Skeletal muscle cell (primary cell): ENCODE results near the gene NRG3.
"Not testable (repeated sequence)": the region's sequence is repeated elsewhere in the genome, so short reads cannot be mapped to it uniquely, and the experiment has no call there.

Source experiments
- DNase-seq: peaks from one replicate; pipeline ENCODE4 v3.0.0-alpha.2; 2010; ENCODE audit warnings: low read depth
- H3K4me3 ChIP-seq: 2 replicates; pipeline ENCODE4 v1.5.1; 2011; ENCODE audit warnings: low read depth, mild to moderate bottlenecking, control low read depth, low read length, moderate library complexity

NRG3 gene

DNA sequence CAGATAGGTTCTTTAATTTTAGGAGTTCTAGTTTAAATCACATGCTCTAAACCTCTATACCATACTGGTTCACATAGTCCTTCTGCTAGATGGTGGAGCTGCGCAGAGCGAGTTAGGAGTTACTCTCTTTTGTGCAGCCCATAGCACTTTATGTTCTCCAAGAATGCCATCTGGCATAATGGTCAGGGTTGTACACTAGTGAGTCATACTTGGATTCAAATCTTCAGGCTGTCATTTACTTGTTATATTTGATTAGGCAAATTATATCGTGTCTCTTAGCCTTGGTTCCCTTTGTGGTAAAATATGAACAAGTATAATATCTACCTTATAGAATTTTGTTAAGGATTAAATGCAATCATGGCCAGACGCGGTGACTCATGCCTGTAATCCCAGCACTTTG is 1078.3 kb downstream of the NRG3 start:
- no peak overlapping the region for H3K4me3 ChIP-seq
- DNase-seq, result no peak

DNA sequence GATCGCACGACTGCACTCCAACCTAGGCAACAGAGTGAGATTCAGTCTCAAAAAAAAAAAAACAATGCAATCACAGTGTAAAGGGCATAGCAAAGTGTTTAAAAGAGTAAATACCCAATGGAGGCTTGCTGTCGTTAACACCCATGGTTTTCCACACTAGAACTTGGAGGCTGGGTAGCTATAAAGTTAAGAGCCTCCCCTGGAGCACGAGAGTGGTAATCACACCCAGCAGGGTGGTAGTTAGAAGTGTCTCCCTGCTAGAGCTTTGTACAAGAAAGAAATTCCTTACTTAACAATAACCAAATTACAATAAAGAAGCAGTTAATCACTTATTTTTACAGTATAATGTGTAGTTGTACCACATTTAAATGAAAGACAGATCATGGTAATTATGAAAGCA is 1078.9 kb downstream of the NRG3 start:
- DNase-seq, result no peak
- no peak overlapping the region for H3K4me3 ChIP-seq

DNA sequence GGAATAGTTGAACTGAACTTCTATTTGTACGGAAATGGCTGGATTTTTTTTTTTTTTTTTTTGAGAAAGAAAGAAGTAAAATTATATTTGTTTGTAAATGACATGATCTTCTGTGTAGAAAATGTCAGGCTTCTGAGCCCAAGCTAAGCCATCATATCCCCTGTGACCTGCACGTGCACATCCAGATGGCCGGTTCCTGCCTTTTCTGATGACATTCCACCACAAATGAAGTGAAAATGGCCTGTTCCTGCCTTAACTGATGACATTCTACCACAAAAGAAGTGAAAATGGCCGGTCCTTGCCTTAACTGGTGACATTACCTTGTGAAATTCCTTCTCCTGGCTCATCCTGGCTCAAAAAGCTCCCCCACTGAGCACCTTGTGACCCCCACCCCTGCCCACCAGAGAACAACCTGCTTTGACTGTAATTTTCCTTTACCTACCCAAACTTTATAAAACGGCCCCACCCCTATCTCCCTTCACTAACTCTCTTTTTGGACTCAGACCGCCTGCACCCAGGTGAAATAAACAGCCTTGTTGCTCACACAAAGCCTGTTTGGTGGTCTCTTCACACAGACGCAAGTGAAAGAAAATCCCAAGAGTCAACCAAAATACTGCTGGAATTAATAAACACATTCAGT is 1085.5 kb downstream of the NRG3 start:
- H3K4me3 ChIP-seq, DNase-seq: not testable (repeated sequence)

DNA sequence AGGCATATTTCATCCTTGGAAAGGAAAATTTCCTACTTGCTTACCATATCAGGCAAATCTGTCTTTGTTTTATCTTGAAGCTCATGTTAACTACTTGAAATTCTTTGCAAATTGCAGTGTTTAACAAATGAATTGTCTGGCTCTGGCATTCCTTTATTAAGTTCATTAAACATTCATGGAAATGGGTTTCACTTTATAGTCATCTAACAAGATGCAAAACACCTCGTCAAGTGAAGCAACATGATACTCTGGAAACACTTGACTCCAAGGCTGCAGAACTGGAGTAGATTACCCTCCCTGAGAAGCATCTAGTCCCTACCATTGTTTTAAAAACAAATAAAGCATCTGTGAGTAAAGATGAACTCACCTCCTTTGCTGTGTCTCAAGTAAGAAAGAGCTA is 1086.9 kb downstream of the NRG3 start:
- no peak overlapping the region for H3K4me3 ChIP-seq
- no peak for DNase-seq

DNA sequence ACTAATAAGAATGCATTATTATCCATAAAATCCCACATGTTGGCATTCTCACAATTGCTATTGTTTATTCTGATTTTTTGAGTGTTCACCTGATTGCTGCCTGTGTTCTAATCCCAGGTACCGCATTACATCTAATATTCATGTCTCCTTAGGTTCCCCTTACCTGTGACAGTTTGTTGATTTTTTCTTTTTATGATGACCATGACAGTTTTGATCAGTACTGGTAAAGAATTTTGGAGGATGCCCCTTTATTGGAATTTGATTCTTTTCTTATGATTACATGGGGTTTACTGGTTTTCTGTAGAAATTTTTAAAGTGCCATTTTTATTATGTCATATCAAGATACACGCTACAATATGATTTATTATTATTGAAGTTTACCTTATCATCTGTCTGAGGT is 1091.1 kb downstream of the NRG3 start:
- DNase-seq, result no peak

DNA sequence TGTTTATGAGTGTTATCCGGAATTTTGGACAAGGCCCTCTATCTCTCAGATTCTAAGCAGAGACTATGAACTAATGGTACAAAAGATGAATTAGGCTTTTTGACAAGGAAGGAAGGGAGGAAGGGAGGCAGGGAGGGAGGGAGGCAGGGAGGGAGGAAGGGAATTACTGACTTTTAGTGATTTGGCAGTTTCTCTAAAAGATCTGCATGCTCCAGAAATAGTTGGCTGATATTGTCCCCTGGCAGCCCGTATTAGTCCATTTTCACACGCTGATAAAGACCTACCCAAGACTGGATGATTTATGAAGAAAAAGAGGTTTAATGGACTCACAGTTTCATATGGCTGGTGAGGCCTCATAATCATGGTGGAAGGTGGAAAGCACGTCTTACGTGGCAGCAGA is 1093.5 kb downstream of the NRG3 start:
- no peak for DNase-seq
- no peak overlapping the region for H3K4me3 ChIP-seq

More for the DNA sequence above, 1091.1 kb downstream of the NRG3 start:
- H3K4me3 ChIP-seq, result no peak overlapping the region

DNA sequence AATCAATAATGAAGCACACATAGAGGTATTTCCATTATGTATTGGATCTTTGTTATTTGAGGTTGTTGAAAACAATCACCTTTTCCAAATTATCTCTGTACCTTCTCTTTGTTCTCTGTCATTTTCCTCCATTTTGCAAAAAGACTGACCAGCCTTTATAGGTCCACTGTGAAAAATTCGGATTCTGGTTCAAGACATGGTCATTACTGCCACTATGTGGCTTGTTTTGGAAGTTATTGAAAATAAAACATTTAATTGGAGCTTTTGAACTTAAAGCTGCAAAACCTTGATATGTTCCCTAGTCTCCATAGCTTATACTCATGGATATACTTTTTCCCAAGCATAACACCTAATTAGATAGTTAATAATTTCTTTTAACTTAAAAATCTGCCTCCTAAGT is 1094.4 kb downstream of the NRG3 start:
- peak; percentile 3 for DNase-seq
- no peak overlapping the region for H3K4me3 ChIP-seq

DNA sequence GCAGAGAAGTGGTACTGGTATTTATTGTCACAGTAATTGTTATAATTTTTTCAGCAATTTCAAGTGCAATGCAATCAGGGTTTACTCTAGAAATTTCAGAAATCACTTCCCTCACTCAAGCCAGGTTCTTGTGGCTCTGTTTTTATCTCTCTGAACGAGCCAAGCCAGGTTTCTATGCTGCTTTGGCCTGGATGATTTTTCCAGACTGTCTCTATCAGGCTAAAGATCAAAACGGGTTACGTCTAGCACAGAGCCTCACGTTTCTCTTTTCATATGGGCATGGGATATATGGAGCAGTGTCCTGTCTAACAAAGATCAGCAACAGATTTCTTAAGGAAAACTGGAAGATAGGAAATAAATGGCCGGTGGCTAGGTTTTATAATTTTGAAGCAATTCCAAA is 1105.3 kb downstream of the NRG3 start:
- H3K4me3 ChIP-seq, result no peak overlapping the region
- DNase-seq, result no peak

DNA sequence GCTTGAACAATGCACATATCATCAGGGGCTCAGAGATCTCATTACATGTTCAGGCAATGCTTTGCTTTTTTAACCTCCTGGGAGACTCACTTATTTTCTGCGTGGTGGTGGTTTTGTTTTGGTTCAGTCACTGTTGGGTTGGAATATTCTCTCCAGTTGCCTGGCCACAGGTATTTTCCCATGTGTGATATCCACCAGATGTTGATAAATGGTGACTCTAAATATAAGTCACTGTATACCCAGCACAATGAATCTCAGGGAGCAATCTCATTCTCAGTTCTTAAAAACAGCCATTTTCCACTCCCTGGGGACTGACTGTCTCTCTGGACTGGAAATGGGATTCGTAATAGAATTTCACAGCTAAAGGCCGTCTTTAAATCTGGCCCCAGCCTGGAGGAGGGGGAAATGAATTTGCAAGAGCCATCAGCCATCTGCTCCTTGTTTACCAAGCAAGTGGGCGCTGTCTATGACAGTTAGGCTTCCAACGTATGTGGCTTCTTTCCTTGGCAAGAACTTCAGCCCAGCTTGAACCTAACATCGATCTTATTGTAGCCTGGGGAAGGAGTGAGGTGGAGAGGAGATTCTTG is 1106.2 kb downstream of the NRG3 start:
- no peak overlapping the region for H3K4me3 ChIP-seq
- DNase-seq, result peak; percentile 52

DNA sequence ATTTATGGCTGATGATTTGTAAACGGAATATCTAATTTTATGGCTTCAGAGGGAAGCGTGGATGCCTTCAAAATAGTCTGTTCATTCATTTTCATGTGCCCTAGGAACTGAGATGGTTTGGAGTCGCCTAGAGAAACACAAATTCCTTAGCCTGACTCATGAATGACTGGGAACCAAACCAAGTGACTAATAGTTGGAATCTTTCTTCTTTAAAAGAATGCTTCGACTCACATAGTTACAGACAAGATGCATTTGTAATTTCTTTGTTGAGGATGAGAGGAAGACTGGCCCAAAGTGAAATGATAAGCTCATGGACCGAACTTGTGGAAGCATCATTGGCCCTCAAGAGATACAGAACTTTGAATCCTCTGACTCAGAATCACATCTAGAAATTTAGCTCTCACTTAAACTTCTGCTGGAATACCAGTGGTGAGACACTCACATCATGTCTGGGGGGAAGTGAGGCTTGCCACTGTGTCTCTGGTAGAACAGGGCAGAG is 1107.2 kb downstream of the NRG3 start:
- peak; percentile 80 for DNase-seq
- H3K4me3 ChIP-seq, result no peak overlapping the region

DNA sequence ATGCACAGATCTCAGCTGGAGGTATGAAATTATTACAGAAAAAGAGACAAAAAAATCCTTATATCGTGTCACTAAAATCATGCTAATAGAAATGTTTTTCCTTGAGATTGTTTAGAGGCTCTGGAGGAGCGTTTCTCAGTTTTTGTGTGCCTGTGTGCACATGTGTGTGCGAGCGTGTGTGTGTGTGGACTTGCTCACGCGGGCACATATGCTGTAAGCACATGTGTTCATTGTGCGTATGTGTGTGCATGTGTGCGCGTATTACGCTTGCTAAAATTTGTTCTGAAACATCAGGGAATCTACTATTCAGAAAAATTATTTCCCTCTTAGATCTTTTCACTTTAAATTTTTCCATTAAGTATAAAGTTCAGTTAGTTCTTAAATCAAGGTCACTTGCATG is 1111.2 kb downstream of the NRG3 start:
- H3K4me3 ChIP-seq, result no peak overlapping the region
- no peak for DNase-seq

DNA sequence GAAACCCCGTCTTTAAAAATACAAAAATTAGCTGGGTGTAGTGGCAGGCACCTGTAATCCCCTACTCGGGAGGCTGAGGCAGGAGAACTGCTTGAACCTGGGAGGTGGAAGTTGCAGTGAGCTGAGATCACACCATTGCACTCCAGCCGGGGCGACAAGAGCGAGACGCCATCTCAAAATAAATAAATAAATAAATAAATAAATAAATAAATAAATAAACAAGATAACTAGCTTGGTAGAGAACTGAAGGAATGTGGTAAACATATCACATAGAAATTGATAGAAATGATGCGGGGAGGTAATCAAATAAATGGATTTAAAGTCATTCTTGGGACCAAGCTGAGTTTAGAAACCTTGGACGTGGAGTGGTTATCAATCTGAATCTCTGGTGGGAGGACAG is 1131.5 kb downstream of the NRG3 start:
- DNase-seq, H3K4me3 ChIP-seq: not testable (repeated sequence)

DNA sequence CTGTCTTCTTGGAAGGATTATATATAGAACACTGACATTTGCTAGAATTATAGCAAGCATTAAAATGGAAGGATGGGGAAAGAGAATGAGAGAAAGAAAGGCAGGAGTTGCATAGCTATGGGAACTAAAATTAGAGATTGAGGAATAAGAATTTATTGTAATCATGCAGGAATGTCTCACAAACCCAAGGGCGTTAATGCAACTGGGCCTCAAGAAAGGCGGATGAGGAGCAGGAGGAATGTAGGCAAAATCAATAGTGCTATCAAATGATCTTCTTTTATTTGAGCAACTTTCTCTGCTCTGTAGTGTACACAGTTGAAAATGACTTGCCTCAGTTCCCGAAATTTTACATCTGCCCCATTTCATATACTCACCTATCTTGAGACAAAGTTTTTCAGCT is 1132.5 kb downstream of the NRG3 start:
- no peak overlapping the region for H3K4me3 ChIP-seq
- DNase-seq, result no peak

DNA sequence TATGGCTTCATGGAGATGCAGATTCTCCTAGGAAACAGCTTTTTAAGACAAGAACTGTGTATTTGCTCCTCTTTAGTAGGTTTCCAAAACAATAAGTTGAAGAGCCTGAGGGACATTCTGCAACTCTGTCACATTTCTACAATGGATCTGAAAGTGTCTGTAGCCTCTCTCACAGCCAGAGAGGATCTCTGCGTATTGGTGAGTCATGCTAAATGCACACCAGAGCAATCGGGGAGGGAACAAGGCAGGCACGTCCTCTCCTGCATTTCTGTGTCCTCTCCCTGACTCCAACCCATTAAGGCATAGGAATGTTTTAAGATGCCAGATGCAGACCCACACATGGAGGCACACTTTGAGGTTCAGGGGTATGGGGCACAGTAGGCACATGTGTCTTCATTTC is 1137.9 kb downstream of the NRG3 start:
- DNase-seq, result peak; percentile 3

DNA sequence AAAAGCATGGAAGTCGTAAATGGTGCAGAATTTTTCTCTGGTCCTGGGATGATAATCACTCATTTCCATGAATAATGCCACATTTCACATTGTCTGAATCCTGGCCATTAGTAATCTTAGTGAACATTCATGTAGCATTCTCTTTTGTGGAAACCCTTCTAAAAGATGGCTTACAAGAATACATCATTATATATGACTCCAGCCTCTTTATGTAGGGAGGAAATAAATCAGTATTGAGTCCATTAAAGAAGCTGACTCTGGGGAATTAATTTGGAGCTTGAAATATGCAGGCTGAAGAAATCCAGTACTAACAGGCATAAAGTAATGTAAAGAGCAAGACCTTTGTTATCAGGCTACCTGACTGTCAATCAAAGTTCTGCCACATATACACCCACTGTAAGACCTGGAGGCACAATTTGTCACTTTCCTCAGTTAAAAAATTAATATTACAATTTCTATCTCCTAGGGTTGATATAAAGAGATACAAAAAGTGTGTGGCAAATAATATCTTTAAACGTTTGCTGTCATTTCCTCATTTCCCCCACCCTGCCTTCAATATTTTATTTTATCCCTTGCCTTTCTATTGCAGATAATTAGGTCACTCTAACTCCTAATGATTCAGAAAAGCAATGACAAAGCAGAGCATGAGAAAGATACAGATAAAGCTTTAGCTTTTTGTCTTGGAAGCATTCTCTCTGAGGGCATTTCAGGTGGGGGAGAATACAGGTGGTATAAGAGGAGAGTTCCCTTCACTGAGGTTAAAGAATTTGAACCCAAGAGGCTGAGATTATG is 1142.3 kb downstream of the NRG3 start:
- DNase-seq, result no peak
- H3K4me3 ChIP-seq, result no peak overlapping the region

More for the DNA sequence above, 1137.9 kb downstream of the NRG3 start:
- H3K4me3 ChIP-seq, result no peak overlapping the region

DNA sequence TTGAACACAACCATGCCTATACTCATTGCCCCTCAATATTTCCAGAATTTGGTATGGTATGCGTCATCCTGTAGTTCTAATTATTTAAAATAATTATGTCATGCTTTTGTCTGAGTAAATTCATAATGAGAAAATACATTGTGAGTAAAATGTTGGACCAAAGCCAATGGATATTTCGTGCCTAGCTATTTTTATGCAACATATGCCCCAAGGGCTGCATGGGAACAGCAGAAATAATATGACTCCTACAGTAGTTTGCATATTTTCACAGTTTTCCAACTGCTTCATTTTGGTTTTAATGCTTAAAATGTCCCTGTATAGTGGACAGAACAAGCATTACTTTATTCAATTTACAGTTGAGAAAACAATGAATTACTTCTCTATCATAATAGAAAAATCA is 1148.7 kb downstream of the NRG3 start:
- no peak for DNase-seq
- no peak overlapping the region for H3K4me3 ChIP-seq
